ENCODE measurements around the gene MYO1G. TPM values are rescaled to one million over a fixed set of nuclear protein-coding genes. Genes with fewer than 3 reads are reported as not detected.

The MYO1G gene
- total and polyA plus RNA-seq, 10 of the 15 experiments (the other 5 are each of a cell fraction or from before 2014, with no cell fraction given), result 1.8 to 232 (median 134) TPM

DNA sequence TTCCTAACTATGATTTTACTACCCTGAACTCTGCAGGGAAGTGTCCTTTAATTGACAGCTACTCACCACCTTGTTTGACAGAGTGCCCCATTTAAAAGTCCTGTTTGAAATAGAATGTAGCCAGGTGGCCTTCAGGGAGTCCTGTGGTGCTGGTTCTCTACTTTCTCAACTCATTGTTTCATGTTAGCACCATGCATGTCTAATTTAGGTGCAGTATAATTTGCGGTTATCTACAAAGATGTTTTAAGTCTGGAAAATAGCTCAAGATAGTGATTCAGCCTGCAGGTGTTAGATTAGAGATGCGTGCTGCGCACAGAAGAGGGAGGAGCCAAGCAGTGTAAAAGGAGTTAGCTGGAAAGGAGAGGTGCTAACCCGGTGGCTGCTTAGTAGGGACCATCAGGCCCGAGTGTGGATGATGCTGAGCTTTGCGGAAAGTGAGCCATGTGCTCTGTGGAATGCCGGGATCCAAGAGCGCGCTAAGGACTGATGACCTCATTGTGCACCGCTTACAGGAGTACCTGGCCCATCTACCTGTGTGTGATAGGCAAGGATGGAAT is 22.4 kb upstream of the MYO1G start (continued):
- TF ChIP-seq, protein P1, sequence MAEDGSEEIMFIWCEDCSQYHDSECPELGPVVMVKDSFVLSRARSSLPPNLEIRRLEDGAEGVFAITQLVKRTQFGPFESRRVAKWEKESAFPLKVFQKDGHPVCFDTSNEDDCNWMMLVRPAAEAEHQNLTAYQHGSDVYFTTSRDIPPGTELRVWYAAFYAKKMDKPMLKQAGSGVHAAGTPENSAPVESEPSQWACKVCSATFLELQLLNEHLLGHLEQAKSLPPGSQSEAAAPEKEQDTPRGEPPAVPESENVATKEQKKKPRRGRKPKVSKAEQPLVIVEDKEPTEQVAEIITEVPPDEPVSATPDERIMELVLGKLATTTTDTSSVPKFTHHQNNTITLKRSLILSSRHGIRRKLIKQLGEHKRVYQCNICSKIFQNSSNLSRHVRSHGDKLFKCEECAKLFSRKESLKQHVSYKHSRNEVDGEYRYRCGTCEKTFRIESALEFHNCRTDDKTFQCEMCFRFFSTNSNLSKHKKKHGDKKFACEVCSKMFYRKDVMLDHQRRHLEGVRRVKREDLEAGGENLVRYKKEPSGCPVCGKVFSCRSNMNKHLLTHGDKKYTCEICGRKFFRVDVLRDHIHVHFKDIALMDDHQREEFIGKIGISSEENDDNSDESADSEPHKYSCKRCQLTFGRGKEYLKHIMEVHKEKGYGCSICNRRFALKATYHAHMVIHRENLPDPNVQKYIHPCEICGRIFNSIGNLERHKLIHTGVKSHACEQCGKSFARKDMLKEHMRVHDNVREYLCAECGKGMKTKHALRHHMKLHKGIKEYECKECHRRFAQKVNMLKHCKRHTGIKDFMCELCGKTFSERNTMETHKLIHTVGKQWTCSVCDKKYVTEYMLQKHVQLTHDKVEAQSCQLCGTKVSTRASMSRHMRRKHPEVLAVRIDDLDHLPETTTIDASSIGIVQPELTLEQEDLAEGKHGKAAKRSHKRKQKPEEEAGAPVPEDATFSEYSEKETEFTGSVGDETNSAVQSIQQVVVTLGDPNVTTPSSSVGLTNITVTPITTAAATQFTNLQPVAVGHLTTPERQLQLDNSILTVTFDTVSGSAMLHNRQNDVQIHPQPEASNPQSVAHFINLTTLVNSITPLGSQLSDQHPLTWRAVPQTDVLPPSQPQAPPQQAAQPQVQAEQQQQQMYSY (CRISPR knock-in tag; IDR thresholded peaks at IDR 0.05), result no peak
- TF ChIP-seq MYC (IDR thresholded peaks at IDR 0.05; ENCODE audit: insufficient read depth, insufficient read length, insufficient replicate concordance, low read length, severe bottlenecking) (no peak), NBN (IDR thresholded peaks at IDR 0.05) (no peak; the same call in 1 of the 2 replicates), MTA3 (IDR thresholded peaks at IDR 0.05; ENCODE audit: borderline replicate concordance, low read length) (peak; percentile 45; the same call in 1 of the 2 replicates), MYB (IDR thresholded peaks at IDR 0.05; ENCODE audit: borderline replicate concordance, low read depth, low read length) (no peak), SIN3A (IDR thresholded peaks at IDR 0.05; ENCODE audit: low read depth, low read length) (0 out of 2 replicates have a peak, but pooled peaks have one; percentile 31), RELA (IDR thresholded peaks at IDR 0.05; ENCODE audit: borderline replicate concordance, partially characterized antibody) (no peak), SPI1 (IDR thresholded peaks at IDR 0.05; ENCODE audit: borderline replicate concordance, insufficient read depth, low read depth, low read length) (no peak), TBL1XR1 (IDR thresholded peaks at IDR 0.05; ENCODE audit: low read depth, low read length) (no peak), GATAD2B (conservative IDR thresholded peaks at IDR 0.05; ENCODE audit: low read depth) (no peak), BACH1 (IDR thresholded peaks at IDR 0.05; ENCODE audit: borderline replicate concordance) (no peak), SMC3 (IDR thresholded peaks at IDR 0.05; ENCODE audit: borderline replicate concordance, low read length) (no peak)
- TF ChIP-seq, protein P2, sequence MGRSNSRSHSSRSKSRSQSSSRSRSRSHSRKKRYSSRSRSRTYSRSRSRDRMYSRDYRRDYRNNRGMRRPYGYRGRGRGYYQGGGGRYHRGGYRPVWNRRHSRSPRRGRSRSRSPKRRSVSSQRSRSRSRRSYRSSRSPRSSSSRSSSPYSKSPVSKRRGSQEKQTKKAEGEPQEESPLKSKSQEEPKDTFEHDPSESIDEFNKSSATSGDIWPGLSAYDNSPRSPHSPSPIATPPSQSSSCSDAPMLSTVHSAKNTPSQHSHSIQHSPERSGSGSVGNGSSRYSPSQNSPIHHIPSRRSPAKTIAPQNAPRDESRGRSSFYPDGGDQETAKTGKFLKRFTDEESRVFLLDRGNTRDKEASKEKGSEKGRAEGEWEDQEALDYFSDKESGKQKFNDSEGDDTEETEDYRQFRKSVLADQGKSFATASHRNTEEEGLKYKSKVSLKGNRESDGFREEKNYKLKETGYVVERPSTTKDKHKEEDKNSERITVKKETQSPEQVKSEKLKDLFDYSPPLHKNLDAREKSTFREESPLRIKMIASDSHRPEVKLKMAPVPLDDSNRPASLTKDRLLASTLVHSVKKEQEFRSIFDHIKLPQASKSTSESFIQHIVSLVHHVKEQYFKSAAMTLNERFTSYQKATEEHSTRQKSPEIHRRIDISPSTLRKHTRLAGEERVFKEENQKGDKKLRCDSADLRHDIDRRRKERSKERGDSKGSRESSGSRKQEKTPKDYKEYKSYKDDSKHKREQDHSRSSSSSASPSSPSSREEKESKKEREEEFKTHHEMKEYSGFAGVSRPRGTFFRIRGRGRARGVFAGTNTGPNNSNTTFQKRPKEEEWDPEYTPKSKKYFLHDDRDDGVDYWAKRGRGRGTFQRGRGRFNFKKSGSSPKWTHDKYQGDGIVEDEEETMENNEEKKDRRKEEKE (IDR thresholded peaks at IDR 0.05), result no peak
- TF ChIP-seq, protein P3, sequence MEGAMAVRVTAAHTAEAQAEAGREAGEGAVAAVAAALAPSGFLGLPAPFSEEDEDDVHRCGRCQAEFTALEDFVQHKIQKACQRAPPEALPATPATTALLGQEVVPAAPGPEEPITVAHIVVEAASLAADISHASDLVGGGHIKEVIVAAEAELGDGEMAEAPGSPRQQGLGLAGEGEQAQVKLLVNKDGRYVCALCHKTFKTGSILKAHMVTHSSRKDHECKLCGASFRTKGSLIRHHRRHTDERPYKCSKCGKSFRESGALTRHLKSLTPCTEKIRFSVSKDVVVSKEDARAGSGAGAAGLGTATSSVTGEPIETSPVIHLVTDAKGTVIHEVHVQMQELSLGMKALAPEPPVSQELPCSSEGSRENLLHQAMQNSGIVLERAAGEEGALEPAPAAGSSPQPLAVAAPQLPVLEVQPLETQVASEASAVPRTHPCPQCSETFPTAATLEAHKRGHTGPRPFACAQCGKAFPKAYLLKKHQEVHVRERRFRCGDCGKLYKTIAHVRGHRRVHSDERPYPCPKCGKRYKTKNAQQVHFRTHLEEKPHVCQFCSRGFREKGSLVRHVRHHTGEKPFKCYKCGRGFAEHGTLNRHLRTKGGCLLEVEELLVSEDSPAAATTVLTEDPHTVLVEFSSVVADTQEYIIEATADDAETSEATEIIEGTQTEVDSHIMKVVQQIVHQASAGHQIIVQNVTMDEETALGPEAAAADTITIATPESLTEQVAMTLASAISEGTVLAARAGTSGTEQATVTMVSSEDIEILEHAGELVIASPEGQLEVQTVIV (IDR thresholded peaks at IDR 0.05; ENCODE audit: borderline replicate concordance, partially characterized antibody), result no peak
- TF ChIP-seq, protein P4, sequence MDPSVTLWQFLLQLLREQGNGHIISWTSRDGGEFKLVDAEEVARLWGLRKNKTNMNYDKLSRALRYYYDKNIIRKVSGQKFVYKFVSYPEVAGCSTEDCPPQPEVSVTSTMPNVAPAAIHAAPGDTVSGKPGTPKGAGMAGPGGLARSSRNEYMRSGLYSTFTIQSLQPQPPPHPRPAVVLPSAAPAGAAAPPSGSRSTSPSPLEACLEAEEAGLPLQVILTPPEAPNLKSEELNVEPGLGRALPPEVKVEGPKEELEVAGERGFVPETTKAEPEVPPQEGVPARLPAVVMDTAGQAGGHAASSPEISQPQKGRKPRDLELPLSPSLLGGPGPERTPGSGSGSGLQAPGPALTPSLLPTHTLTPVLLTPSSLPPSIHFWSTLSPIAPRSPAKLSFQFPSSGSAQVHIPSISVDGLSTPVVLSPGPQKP (IDR thresholded peaks at IDR 0.05; ENCODE audit: low read depth, low read length), result no peak
- TF ChIP-seq, protein P5, sequence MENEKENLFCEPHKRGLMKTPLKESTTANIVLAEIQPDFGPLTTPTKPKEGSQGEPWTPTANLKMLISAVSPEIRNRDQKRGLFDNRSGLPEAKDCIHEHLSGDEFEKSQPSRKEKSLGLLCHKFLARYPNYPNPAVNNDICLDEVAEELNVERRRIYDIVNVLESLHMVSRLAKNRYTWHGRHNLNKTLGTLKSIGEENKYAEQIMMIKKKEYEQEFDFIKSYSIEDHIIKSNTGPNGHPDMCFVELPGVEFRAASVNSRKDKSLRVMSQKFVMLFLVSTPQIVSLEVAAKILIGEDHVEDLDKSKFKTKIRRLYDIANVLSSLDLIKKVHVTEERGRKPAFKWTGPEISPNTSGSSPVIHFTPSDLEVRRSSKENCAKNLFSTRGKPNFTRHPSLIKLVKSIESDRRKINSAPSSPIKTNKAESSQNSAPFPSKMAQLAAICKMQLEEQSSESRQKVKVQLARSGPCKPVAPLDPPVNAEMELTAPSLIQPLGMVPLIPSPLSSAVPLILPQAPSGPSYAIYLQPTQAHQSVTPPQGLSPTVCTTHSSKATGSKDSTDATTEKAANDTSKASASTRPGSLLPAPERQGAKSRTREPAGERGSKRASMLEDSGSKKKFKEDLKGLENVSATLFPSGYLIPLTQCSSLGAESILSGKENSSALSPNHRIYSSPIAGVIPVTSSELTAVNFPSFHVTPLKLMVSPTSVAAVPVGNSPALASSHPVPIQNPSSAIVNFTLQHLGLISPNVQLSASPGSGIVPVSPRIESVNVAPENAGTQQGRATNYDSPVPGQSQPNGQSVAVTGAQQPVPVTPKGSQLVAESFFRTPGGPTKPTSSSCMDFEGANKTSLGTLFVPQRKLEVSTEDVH (IDR thresholded peaks at IDR 0.05; ENCODE audit: low read depth, partially characterized antibody), result no peak

Data from GM12878 (cell line).